Activated naive CD4-positive, alpha-beta T cell treated with anti-CD3 and anti-CD28 coated beads, Interleukin-2, amount 50 U/mL, for 72 hours (primary cell): Measurements from ENCODE around the gene NTF4. TPM values are rescaled to one million over a fixed set of nuclear protein-coding genes. Genes with fewer than 3 reads are reported as not detected.
"Not testable (repeated sequence)": the region's sequence is repeated elsewhere in the genome, so short reads cannot be mapped to it uniquely, and the experiment has no call there.

Source experiments
- ATAC-seq, 2 donors: fragments of 150-1000 bp; cut with Tn5 transposase; 2 replicates each; pipeline ENCODE4 v1.10.0; 2021; ENCODE audit warnings: mild to moderate bottlenecking in 2 of 2, moderate library complexity in 2 of 2
- DNase-seq, 2 donors: peaks; one replicate each; pipeline ENCODE4 v3.0.0; 2021 to 2022; ENCODE audit warnings: low spot score in 2 of 2
- H3K27ac Mint-ChIP-seq, 2 donors: one replicate each; pipeline ENCODE4 v1.8.0; 2022; ENCODE audit warnings: mild to moderate bottlenecking in 2 of 2, mixed read lengths in 2 of 2
- H3K36me3 Mint-ChIP-seq, 2 donors: one replicate each; pipeline ENCODE4 v1.8.0; 2022; ENCODE audit warnings: mixed read lengths in 2 of 2
- H3K9me3 Mint-ChIP-seq, 2 donors: one replicate each; pipeline ENCODE4 v1.8.0; 2022; ENCODE audit warnings: mixed read lengths in 2 of 2
- total RNA-seq, 2 donors: library from RNA; stranded (reverse); gene quantifications; one replicate each; pipeline ENCODE4 v1.2.3, GENCODE V29; 2022

Gene NTF4
- total RNA-seq, 2 donors from 2014 or later, result not detected

DNA sequence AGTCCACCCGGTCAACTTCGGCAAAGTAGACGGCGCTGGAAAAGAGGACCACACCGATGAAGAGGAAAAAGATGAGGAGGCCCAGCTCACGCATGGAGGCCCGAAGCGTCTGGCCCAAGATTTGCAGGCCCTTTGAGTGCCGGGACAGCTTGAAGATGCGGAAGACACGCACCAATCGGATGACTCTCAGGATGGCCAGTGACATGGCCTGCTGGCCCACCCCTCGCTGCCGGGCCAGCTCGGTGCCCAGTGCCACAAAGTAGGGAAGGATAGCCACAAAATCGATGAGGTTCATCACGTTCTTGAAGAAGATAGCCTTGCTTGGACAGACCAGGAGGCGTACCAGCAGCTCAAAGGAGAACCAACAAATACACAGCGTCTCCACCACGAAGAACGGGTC lies 5.8 kb upstream of the NTF4 start:
- no peak overlapping the region for H3K27ac Mint-ChIP-seq
- no peak for ATAC-seq

DNA sequence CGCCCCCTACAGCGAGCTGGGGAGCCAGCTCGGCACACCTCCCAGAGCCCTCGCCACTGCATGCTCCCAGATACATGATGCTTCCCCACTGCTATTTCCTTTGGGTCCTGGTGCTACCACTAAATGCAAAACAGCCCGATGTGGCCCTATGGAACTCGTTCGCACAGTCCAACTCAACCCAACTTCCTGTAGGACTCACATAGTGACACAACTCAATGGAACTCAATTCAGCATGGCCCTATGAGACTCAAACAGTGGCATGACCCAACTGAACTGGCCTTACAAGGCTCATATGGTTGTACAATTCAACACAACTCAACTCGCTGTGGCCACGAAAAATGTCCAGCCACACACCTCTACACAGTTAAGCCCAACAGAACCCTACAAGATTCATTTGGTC lies 4.4 kb upstream of the NTF4 start:
- DNase-seq (no peak), ATAC-seq (no peak)
- peaks cover 0 to 8% of the 10 kb centered on the region in 2 donors for H3K9me3 Mint-ChIP-seq
- no peak overlapping the region for H3K27ac Mint-ChIP-seq
- H3K36me3 Mint-ChIP-seq, result peaks cover 10 to 22% of the 10 kb centered on the region in 2 donors

More for the DNA sequence above, 5.8 kb upstream of the NTF4 start:
- Mint-ChIP-seq H3K9me3 (peaks cover 0 to 8% of the 10 kb centered on the region in 2 donors), H3K36me3 (peaks cover 10 to 22% of the 10 kb centered on the region in 2 donors)
- DNase-seq, result no peak

DNA sequence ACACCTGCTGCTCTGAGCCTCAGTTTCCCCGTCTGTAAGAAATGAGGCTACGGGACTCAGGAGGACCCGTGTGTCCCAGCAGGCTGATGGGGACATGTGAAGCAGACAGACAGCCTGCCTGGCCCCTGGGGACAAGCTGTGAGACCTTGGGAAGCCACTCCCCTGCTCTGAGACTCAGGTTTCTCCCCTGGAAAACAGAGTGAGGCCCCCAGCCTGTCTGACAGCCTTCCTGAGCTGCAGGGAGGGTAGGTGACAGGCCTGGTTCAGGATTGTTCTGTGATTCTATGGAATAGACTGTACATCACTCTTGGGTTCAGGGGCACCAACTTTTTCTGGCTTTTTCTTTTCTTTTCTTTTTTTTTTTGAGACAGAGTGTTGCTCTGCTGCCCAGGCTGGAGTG lies 2.9 kb upstream of the NTF4 start:
- Mint-ChIP-seq H3K9me3 (peaks cover 0 to 8% of the 10 kb centered on the region in 2 donors), H3K36me3 (peaks cover under 1 to 12% of the 10 kb centered on the region in 2 donors), H3K27ac (no peak overlapping the region)
- DNase-seq (no peak), ATAC-seq (no peak)

DNA sequence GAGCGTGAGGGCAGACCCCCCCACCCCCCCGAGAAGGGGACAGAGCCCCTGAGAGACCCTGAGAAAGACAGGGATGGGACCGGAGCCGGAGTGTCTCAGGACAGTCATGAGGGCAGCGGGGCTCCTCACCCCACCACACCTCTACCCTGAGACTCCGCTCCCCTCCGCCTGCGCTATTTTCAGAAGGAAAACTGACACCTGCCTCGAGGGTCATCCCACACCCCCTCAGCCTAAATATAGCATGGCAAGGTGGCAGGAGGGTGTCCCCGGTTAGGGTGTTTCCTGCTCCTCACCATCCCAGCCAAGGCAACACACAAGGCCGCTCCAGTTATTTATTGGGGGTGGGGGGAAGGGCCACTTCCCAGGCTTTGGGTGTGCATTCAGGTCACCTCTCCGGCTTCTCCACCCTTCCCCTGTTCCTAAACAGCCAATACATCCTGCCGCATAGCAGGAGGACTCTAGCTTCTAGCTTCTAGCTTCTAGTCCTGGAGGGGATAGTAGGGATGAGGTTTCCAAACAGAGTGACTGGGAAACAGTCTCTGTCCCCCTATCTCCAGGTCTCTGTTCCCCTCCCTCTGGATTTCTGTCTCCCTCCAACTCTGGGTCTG lies 1.4 kb upstream of the NTF4 start:
- Mint-ChIP-seq H3K36me3 (peaks cover 0 to 12% of the 10 kb centered on the region in 2 donors), H3K27ac (no peak overlapping the region), H3K9me3 (peaks cover 0 to 8% of the 10 kb centered on the region in 2 donors)
- DNase-seq (no peak), ATAC-seq (no peak)

DNA sequence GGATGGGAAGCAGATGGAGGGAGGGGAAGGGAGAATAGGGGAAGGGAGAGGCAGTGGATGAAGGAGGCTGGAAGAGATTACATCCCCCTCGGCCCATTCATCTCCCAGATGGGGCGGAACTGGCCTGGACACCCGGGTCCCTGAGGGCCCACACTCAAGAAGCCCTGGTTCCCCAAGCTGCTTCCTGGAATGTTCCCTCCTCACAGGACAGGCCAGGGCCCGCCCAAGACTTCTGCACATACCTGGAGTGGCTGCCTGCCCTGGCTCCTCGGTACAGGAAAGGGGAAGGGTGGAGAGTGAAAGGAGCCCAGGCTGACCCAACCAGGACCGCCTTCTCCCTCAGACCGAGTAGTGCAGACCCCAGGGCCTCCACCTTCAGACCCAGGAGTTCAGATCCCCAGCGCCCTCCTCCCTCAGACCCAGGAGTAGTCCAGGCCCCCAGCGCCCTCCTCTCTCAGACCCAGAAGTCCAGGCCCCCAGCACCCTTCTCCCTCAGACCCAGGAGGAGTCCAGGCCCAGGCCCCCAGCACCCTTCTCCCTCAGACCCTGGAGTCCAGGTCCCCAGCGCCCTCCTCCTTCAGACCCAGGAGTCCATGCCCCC lies 489 bp downstream of the NTF4 start:
- no peak overlapping the region for H3K27ac Mint-ChIP-seq

DNA sequence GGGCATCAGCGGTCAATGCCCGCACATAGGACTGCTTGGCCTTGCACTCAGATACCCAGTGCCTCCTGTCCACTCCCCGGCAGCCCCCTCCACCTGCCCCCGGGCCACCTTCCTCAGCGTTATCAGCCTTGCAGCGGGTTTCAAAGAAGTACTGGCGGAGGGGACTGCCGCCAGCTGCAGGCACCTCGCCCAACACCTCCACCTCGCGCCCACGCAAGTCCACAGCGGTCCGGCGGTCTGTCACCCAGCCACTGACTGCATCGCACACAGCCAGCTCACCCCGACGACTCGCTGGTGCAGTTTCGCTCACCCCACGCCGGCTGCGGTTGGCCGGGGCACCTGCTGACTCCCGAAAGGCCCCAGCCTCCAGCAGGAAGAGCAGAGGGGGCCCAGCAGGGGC lies 3.2 kb downstream of the NTF4 start:
- H3K36me3 Mint-ChIP-seq, result no peaks in the 10 kb centered on the region
- H3K9me3 Mint-ChIP-seq, result no peaks in the 10 kb centered on the region
- ATAC-seq (no peak), DNase-seq (no peak)
- H3K27ac Mint-ChIP-seq, result no peak overlapping the region

More for the DNA sequence above, 489 bp downstream of the NTF4 start:
- ATAC-seq, result no peak
- DNase-seq, result no peak
- peaks cover 0 to under 1% of the 10 kb centered on the region in 2 donors for H3K36me3 Mint-ChIP-seq
- H3K9me3 Mint-ChIP-seq, result peaks cover 0 to 1% of the 10 kb centered on the region in 2 donors

DNA sequence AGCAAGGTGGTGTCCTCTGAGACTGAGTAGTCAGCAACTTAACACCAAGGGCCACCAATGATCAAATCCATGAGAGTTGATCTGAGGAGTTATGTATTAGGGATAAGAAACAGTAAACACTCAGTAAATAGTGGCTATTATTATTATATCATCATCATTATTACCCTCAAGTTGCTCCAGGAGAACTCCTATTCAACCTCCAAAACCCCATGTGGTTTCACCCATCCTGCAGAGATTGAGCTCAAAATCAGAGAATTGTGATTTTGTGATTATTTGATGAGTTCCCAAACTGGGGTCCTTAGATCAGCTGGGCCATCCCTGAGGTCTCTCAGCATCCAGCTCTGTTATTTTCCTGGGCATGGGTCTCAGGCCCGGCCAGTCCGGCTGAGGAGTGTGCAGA lies 3.6 kb downstream of the NTF4 start:
- H3K27ac Mint-ChIP-seq, result no peak overlapping the region
- ATAC-seq, result no peak
- no peaks in the 10 kb centered on the region for H3K36me3 Mint-ChIP-seq
- no peaks in the 10 kb centered on the region for H3K9me3 Mint-ChIP-seq
- DNase-seq, result no peak

DNA sequence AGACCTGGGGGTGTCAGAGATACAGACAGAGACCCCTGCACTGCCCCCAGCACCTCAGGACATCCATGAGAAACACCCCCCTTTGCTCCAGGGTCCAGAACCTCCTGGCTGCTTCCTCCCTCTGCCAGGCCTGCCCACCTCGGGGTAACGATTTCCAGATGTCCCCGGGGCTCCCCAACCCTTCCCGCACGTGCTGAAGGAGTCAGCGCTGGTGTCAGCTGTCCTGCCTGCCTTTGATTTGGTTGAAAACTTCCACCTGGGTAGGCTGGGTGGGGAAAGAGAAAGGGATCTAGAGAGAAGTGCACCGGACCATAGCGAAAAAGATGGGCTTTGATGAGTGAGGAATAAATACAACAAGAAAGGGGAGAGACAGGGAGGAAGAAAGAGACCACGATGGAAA lies 5.6 kb downstream of the NTF4 start:
- H3K36me3 Mint-ChIP-seq, result no peaks in the 10 kb centered on the region
- DNase-seq (no peak), ATAC-seq (no peak)
- no peak overlapping the region for H3K27ac Mint-ChIP-seq
- no peaks in the 10 kb centered on the region for H3K9me3 Mint-ChIP-seq

DNA sequence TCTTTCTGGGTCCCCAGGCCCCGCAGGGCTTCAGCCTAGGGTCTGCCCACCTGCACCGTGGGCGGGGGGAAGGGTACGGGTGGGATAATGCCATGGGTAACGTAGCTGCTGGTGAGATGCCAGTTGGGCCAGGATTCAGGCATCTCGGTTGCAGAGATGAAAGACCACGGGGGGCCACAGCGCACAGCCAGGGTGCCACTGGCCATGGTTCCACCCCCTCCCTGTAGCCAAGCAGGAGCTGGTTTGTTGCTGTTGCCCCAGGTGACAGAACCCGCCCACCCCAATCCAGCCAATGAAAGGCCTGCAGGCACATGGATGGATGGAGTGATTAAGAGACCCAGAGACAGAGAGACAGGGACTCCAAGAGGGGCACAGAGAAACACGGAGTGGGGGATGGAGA lies 6.1 kb downstream of the NTF4 start:
- H3K27ac Mint-ChIP-seq, result no peak overlapping the region
- ATAC-seq (peak in 1 of 2 donors; percentile 43), DNase-seq (no peak)
- no peaks in the 10 kb centered on the region for H3K36me3 Mint-ChIP-seq
- H3K9me3 Mint-ChIP-seq, result no peaks in the 10 kb centered on the region

DNA sequence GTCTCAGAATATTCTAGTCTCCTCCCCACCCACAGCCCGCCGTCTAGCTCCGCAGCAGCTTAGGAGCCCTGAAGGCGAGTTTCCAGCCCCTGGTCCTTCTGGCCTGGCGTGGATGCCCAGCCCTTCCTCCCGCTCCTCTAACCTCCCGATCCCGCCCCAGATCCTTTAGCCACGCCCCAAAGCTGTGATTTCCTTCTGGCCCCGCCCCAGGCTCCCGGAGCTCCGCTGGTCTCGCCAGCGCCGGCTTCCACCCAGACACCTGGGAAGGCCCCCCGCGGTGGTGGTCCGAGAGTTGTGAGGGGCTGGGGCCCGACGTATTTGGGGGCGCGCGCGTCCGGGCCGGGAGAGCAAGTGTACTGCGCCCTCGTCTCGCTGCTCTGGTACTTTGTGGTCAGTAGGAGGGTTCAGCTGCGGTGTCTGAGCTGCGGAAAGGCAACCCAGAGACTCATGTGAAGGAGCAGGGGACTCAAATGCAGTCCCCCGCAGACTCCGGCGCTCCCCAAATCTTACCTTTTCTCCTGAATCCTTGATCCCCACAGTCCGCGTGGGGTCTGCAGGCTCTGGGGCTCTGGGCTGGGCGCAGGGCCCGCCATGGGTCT lies 6.9 kb downstream of the NTF4 start, which contains the start of gene CGB7:
Gene CGB7, minus strand, starts transcription at position 114 of the 599 bp plus-strand sequence. CDS start 2,374 bp downstream, outside the sequence.
- ATAC-seq (peak; percentile 24 to 40), DNase-seq (peak in 1 of 2 donors; percentile 44)
- Mint-ChIP-seq H3K9me3 (no peaks in the 10 kb centered on the region), H3K36me3 (no peaks in the 10 kb centered on the region), H3K27ac (no peak within 1 kb of the TSS)

DNA sequence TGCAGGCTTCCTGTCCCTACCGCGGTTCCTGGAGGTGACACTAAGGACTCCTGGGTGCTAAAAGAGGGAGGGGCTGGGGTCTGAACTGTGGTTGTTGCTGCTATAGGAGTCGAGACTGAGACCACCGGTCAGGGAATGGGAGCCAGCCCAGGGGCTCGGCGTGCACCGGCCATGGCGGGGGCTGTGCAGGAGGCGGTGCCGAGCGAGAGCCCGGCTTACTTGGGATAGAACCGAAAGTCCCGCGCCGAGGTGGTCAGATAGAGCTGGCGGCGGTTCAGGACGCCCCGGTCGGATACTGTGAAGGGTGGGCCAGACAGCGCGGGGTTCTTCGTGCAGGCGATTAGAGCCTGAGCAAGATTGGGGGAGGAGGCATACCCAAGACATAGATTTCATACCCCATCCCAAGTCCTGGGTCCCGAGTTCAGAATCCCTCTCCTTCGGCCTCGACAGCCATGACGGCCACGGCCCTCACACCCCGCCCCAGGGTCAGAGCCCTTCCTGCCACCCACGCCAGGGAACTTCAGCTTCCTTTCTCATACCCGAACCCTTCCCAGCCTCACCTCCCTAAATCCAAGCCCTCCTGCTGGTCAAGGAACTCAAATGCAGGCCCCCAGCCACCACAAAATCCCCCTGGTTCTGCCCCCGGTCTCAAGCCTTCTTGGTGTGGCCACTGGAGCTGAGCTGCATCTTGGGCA lies 7.6 kb downstream of the NTF4 start:
- not testable (repeated sequence) for H3K9me3 Mint-ChIP-seq, ATAC-seq, DNase-seq, H3K27ac Mint-ChIP-seq, H3K36me3 Mint-ChIP-seq

DNA sequence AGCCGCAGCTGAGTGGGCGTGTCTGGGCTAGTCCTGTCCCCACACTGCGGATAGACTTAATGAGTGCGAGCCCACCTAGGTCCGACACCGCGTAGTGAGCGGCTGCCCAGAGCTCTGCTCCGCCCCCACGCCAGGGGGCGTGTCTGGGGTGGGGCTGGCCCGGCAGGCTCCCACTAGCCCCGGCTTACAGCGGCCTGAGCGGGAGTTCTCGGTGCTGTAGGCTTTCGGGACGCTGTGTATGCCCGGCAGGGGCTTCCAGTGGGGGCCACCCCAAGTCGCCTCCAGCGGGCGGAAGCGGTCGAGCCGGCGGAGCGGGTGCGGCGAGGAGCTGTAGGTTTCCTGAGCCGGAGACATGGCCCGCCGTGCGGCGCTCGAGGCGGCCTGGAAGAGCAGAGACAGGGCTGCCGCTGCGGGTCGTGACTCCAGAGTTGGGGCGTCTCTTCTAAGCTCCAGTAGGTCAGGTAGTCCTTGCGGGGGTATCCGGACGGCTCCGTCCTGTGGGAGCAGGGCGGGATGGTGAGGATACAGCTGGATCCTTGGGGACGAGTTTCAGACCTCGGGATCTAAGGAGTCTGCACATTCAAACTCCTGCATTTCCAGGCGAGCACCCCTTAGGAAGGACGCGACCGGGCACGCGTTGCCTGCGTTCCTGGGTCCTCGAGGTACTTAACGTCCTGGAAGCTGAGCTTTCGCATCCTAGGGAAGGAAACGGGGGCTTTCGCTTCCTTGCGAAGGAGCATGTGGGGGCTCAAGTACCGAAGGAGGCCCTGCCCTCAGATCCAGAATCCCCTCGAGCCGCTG lies 8.3 kb downstream of the NTF4 start:
- H3K36me3 Mint-ChIP-seq, result no peaks in the 10 kb centered on the region
- H3K9me3 Mint-ChIP-seq, result no peaks in the 10 kb centered on the region

DNA sequence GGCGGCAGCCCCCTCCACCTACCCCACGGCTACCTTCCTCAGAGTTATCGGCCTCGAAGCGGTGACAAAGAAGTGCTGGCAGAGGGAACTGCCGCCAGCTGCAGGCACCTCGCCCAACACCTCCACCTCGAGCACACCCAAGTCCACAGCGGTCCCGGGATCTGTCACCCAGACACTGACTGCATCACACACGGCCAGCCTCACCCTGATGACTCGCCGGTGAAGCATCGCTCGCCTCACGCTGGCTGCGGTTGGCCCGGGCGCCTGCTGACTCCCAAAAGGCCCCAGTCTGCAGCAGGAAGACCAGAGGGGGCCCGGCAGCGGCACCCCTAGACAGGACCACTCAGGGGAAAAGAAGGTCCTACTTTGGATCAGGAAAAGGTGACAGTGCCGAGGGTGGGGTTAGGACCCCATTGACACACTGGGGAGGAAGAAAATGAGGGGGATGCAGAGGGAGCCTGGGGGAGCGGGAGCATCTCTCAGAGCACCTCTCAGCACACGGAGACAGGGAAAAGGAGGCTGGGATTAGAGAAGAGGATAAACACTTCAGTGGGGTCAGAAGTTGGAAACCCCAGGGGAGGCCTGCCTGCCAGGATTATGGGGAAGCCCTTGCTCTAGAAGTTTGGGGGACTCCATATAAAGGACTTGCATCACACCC lies 14.1 kb downstream of the NTF4 start:
- not testable (repeated sequence) for H3K27ac Mint-ChIP-seq

More for the DNA sequence above, 8.3 kb downstream of the NTF4 start:
- ATAC-seq (peak; percentile 82 to 86), DNase-seq (peak; percentile 64 to 68)
- no peak overlapping the region for H3K27ac Mint-ChIP-seq

DNA sequence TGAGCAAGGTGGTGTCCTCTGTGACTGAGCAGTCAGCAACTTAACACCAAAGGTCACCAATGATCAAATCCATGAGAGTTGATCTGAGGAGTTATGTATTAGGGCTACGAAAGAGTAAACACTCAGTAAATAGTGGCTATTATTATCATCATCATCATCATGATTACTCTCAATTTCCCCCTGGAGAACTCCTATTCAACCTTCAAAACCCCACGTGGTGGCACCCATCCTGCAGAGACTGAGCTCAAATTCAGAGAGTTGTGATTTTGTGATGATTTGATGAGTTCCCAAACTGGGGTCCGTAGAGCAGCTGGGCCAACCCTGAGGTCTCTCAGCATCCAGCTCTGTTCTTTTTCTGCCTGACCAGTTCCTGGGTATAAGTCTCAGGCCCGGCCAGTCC lies 14.8 kb downstream of the NTF4 start:
- not testable (repeated sequence) for H3K9me3 Mint-ChIP-seq, DNase-seq, H3K36me3 Mint-ChIP-seq, ATAC-seq
- peak overlapping the region in 1 of 2 donors; percentile 36 for H3K27ac Mint-ChIP-seq

More for the DNA sequence above, 14.1 kb downstream of the NTF4 start:
- ATAC-seq, H3K9me3 Mint-ChIP-seq, DNase-seq, H3K36me3 Mint-ChIP-seq: not testable (repeated sequence)

DNA sequence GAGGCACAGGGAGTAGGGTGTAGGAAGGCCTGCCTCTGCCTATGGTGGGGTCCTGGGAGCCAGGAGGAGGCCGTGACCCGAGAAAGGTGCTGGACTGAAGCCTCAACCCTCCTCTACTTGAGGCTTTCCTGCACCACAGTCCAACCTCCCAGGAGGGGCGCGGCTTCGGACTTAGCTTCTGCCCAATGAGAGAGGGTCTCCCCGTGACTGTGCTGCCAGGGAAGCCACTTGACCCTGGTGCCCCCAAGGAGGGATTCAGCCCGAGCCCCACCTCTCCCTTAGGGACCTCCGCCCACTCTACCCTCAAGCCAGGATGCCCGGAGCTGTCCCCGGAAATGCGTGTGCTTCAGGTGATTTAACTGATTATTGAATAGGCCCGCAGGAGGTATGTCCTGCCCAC lies 15.6 kb downstream of the NTF4 start, which contains the start of gene CGB8:
Gene CGB8, minus strand, starts transcription at position 101 of the 400 bp plus-strand sequence. CDS start 372 bp downstream, outside the sequence.
- H3K36me3 Mint-ChIP-seq, ATAC-seq, H3K9me3 Mint-ChIP-seq, DNase-seq: not testable (repeated sequence)
- H3K27ac Mint-ChIP-seq, result peak within 1 kb of the TSS in 1 of 2 donors; percentile 36

DNA sequence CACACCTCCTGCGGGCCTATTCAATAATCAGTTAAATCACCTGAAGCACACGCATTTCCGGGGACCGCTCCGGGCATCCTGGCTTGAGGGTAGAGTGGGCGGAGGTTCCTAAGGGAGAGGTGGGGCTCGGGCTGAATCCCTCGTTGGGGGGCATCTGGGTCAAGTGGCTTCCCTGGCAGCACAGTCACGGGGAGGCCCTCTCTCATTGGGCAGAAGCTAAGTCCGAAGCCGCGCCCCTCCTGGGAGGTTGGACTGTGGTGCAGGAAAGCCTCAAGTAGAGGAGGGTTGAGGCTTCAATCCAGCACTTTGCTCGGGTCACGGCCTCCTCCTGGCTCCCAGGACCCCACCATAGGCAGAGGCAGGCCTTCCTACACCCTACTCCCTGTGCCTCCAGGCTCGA lies 21.1 kb downstream of the NTF4 start, which contains the start of gene CGB5:
Gene CGB5, plus strand, starts transcription at position 301 of the 400 bp plus-strand sequence. CDS start 362 bp downstream, outside the sequence.
- not testable (repeated sequence) for H3K9me3 Mint-ChIP-seq, H3K36me3 Mint-ChIP-seq, H3K27ac Mint-ChIP-seq, DNase-seq, ATAC-seq
